Pancreas (tissue), 10 donors: ENCODE data around the gene RWDD3. TPM values are rescaled to one million over a fixed set of nuclear protein-coding genes. Genes with fewer than 3 reads are reported as not detected.

Source experiments
- ATAC-seq, 4 donors: fragments of 200-7000 bp; cut with Tn5 transposase; one replicate each; pipeline versions ENCODE4 v1.8.0 to v1.9.1; 2020; ENCODE audit warnings: mild to moderate bottlenecking in 4 of 4, moderate library complexity in 4 of 4
- DNase-seq, 6 donors: peaks; one replicate each; pipeline ENCODE4 v3.0.0-alpha.2; 2020
- FAIRE-seq: peaks from 2 replicates; lab custom pipeline; 2012; peaks lifted over from hg19 to GRCh38; lab: Jason Lieb, UNC
- H3K27ac ChIP-seq, 4 donors: fragments of 200-600 bp; sonication (generic); 1 replicate in 3 of 4; 2 replicates in 1 of 4; pipeline versions ENCODE4 v1.5.0 to v1.8.0; 2020
- H3K27me3 ChIP-seq, 4 donors: fragments of 200-600 bp; one replicate each; pipeline ENCODE4 v1.8.0; 2021
- H3K36me3 ChIP-seq, 3 donors: fragments of 200-600 bp; sonication (generic) in 1 of 3; one replicate each; pipeline versions ENCODE4 v1.5.0 to v1.8.0; 2020 to 2021
- H3K4me1 ChIP-seq, 3 donors: fragments of 200-600 bp; one replicate each; pipeline ENCODE4 v1.8.0; 2021
- H3K4me3 ChIP-seq, 4 donors: fragments of 200-600 bp; sonication (generic) in 2 of 4; one replicate each; pipeline versions ENCODE4 v1.5.0 to v1.8.0; 2020 to 2021
- H3K9me3 ChIP-seq, 4 donors: fragments of 200-600 bp; one replicate each; pipeline ENCODE4 v1.8.0; 2021
- CTCF ChIP-seq, 4 donors: fragments of 200-600 bp; sonication (generic) in 3 of 4; IDR thresholded peaks; one replicate each; pipeline versions ENCODE4 v1.5.0 to v1.8.0; 2021; ENCODE audit warnings: antibody characterized with exemption in 4 of 4
- WGBS, 2 donors: extraction: QIAGEN DNeasy Blood & Tissue Kit; methylation state at CpG; one replicate each; pipeline ENCODE4 v1.1.7; 2013; 5-methylcytosine and 5-hydroxymethylcytosine counted together
- intact Hi-C, 3 donors: fragments of 100-400 bp; cut with DNase I; formaldehyde crosslinking; loops; one replicate each; pipeline versions ENCODE4 v1.11.1 to v1.14.2; 2022
- polyA plus RNA-seq, 2 donors: library from polyadenylated mRNA; stranded (reverse); fragments of 200-250 nt; gene quantifications; one replicate each; pipeline ENCODE4 v1.2.3, GENCODE V29; 2013
- total RNA-seq, 6 donors: library from RNA; stranded (reverse); fragmentation: NEBNext Ultra II Directional in 4 of 6; extraction: Animal tissue kit (Norgen Biotek cat#: 25700) in 4 of 6; gene quantifications; one replicate each; pipeline versions ENCODE4 v1.2.1 to v1.2.4, GENCODE V29; 2021 to 2023
- donor health status: healthy with polysubstance abuse.
- donor health status: DM: no; HTN: no; CAD: no; lungs with moderate emphysema.
- donor health status: DM: no; HTN: no; CAD: no.
- donor health status: control.
- donor health status: control.
- donor health status: Bipolar disorder and iron deficiency.
- donor health status: DM: yes; HTN: yes; CAD: no.
- donor health status: DM: no; HTN: no; CAD: no.
- donor health status: DM: no; HTN: no; CAD: no.
- donor health status: DM: yes; HTN: yes; CAD: no.

RWDD3 gene
- total and polyA plus RNA-seq, 8 donors: 5.0 to 37.1 (median 11.4) TPM

GRCh38 chr1:95226781-95227660 lies 7.0 kb upstream of the RWDD3 start:
- no peak for DNase-seq
- intact Hi-C loops: no loop called here
- FAIRE-seq: no peak
- H3K4me1 ChIP-seq: peaks cover 9 to 46% (median 24%) of the 10 kb centered on the region in 3 donors
- no peaks in the 10 kb centered on the region for H3K27me3 ChIP-seq
- H3K4me3 ChIP-seq: no peak overlapping the region
- 60 to 66% methylated on average over 3 of the region's 3 CpGs for WGBS, 2 donors
- peak in 2 of 4 donors; percentile 24 to 25 for ATAC-seq
- peak overlapping the region in 3 of 4 donors; percentile 20 to 75 (median 71) for H3K27ac ChIP-seq
- H3K36me3 ChIP-seq: no peaks in the 10 kb centered on the region
- TF ChIP-seq CTCF (IDR thresholded peaks at IDR 0.05): no peak
- H3K9me3 ChIP-seq: no peaks in the 10 kb centered on the region

- Histone ChIP-seq H3K9me3 (no peaks in the 10 kb centered on the region), H3K4me3 (no peak overlapping the region), H3K4me1 (peaks cover 14 to 52% (median 25%) of the 10 kb centered on the region in 3 donors), H3K27ac (no peak overlapping the region), H3K36me3 (no peaks in the 10 kb centered on the region), H3K27me3 (no peaks in the 10 kb centered on the region)
- FAIRE-seq (no peak), DNase-seq (no peak), ATAC-seq (no peak)
- no peak for TF ChIP-seq CTCF (IDR thresholded peaks at IDR 0.05)
- 65 to 79% methylated on average over 5 of the region's 5 CpGs for WGBS, 2 donors
- intact Hi-C loops: no loop called here
Observed at GRCh38 chr1:95229037-95229436, 5.0 kb upstream of the RWDD3 start.

- FAIRE-seq: no peak
- peaks cover 14 to 52% (median 25%) of the 10 kb centered on the region in 3 donors for H3K4me1 ChIP-seq
- intact Hi-C loops: loop anchor here in 2 of 3 donors (5.0 to 10.0 kb wide), 3 partner anchors 112 to 145 kb away; partner anchors contain the start of gene TLCD4 (in 2 of the 2)
- TF ChIP-seq CTCF (IDR thresholded peaks at IDR 0.05): no peak
- H3K4me3 ChIP-seq: no peak overlapping the region
- no peak for ATAC-seq
- no peaks in the 10 kb centered on the region for H3K9me3 ChIP-seq
- no peaks in the 10 kb centered on the region for H3K36me3 ChIP-seq
- no peak for DNase-seq
- H3K27ac ChIP-seq: peak overlapping the region in 2 of 4 donors; percentile 43 to 49
- H3K27me3 ChIP-seq: no peaks in the 10 kb centered on the region
Observed at GRCh38 chr1:95229706-95230105, 4.3 kb upstream of the RWDD3 start.

DNA sequence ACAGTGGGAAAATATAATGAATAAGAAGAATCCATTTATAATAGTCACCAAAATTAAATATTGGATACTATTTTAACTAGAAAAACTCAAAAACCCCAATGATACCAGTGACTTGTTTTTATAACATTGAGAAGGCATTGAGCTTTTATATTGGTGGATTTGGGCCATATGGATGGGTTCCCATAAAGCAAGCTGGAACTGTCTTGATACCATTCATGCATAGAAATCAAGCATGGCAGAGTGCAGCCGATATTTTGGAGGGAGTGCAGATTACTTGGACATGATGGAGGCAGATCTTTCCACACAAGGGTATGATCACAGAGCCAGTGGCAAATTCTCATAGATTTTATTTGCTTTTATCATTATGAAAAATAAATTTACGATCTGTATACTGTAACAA lies 3.8 kb upstream of the RWDD3 start:
- intact Hi-C loops: loop anchor here in 2 of 3 donors (5.0 to 10.0 kb wide), 3 partner anchors 113 to 145 kb away; partner anchors contain the start of gene TLCD4 (in 2 of the 2)
- FAIRE-seq (no peak), DNase-seq (no peak), ATAC-seq (no peak)
- H3K36me3 ChIP-seq: no peaks in the 10 kb centered on the region
- WGBS, 2 donors: 34 to 43% methylated on average over 2 of the region's 2 CpGs
- H3K9me3 ChIP-seq: no peaks in the 10 kb centered on the region
- H3K27me3 ChIP-seq: no peaks in the 10 kb centered on the region
- no peak for TF ChIP-seq CTCF (IDR thresholded peaks at IDR 0.05)
- no peak overlapping the region for H3K4me3 ChIP-seq
- peaks cover 14 to 52% (median 25%) of the 10 kb centered on the region in 3 donors for H3K4me1 ChIP-seq
- peak overlapping the region in 3 of 4 donors; percentile 43 to 56 (median 49) for H3K27ac ChIP-seq
